HEK293T (cell line): ENCODE measurements around the gene EXOC4.

ENCODE experiments used
- BHLHE40 ChIP-seq: fragments of 450-650 bp; IDR thresholded peaks from 2 replicates; pipeline ENCODE4 v1.6.1; 2016; ENCODE audit warnings: mild to moderate bottlenecking, moderate library complexity, borderline replicate concordance
- CTBP1 ChIP-seq: fragments of 450-650 bp; IDR thresholded peaks from 2 replicates; pipeline ENCODE4 v1.6.1; 2016; ENCODE audit warnings: borderline replicate concordance
- ELF4 ChIP-seq: fragments of 450-650 bp; IDR thresholded peaks from 2 replicates; pipeline ENCODE4 v1.6.1; 2017; ENCODE audit warnings: antibody characterized with exemption
- FOXA1 ChIP-seq: fragments of 450-650 bp; IDR thresholded peaks from 2 replicates; pipeline ENCODE4 v1.6.1; 2016; ENCODE audit warnings: mild to moderate bottlenecking
- FOXK2 ChIP-seq: fragments of 450-650 bp; IDR thresholded peaks from 2 replicates; pipeline ENCODE4 v1.6.1; 2016; ENCODE audit warnings: mild to moderate bottlenecking
- FOXM1 ChIP-seq: fragments of 450-650 bp; IDR thresholded peaks from 2 replicates; pipeline ENCODE4 v1.6.1; 2017; ENCODE audit warnings: mild to moderate bottlenecking, borderline replicate concordance
- HDGF ChIP-seq: fragments of 450-650 bp; IDR thresholded peaks from 2 replicates; pipeline ENCODE4 v1.6.1; 2017; ENCODE audit warnings: antibody characterized with exemption, borderline replicate concordance
- L3MBTL2 ChIP-seq: fragments of 450-650 bp; conservative IDR thresholded peaks from 2 replicates; pipeline ENCODE4 v1.6.1; 2016; ENCODE audit warnings: mild to moderate bottlenecking
- LEF1 ChIP-seq: fragments of 450-650 bp; IDR thresholded peaks from 2 replicates; pipeline ENCODE4 v1.6.1; 2017; ENCODE audit warnings: mild to moderate bottlenecking, borderline replicate concordance
- NFRKB ChIP-seq: fragments of 450-650 bp; IDR thresholded peaks from 2 replicates; pipeline ENCODE4 v1.6.1; 2016; ENCODE audit warnings: mild to moderate bottlenecking, moderate library complexity
- SP1 ChIP-seq: fragments of 450-650 bp; IDR thresholded peaks from 2 replicates; pipeline ENCODE4 v1.6.1; 2017
- SUZ12 ChIP-seq: fragments of 450-650 bp; IDR thresholded peaks from 2 replicates; pipeline ENCODE4 v1.6.1; 2016; ENCODE audit warnings: mild to moderate bottlenecking
- TARDBP ChIP-seq: fragments of 450-650 bp; IDR thresholded peaks from 2 replicates; pipeline ENCODE4 v1.6.1; 2016
- TF ChIP-seq, protein P1 (sequence below): fragments of 450-650 bp; IDR thresholded peaks from 2 replicates; pipeline ENCODE4 v1.6.1; 2016

DNA sequence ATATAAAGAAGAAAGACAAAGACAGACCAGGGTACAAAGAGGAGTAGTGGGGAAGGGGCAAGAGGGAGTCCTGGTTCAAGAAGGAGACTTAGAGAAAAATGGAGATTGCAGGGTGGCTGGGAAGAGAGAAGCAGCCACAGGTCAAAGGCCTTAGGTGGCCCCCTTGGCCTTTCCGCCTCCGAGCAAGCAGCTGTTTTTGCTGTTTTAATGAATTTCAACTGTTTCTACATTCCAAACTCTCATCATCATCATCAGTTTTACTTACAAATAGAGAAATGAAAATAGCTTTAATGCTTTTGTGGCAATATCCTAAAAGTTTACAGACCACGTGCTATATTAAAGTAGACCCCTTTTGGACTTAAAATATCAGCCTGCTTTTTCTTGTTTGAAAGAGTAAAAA is 399.7 kb downstream of the EXOC4 start:
- TF ChIP-seq NFRKB (no peak), SP1 (no peak), BHLHE40 (no peak), SUZ12 (no peak), L3MBTL2 (no peak), FOXM1 (no peak), ELF4 (no peak), HDGF (no peak), FOXK2 (no peak), FOXA1 (no peak), TARDBP (no peak), LEF1 (no peak), CTBP1 (no peak)
- TF ChIP-seq, protein P1, sequence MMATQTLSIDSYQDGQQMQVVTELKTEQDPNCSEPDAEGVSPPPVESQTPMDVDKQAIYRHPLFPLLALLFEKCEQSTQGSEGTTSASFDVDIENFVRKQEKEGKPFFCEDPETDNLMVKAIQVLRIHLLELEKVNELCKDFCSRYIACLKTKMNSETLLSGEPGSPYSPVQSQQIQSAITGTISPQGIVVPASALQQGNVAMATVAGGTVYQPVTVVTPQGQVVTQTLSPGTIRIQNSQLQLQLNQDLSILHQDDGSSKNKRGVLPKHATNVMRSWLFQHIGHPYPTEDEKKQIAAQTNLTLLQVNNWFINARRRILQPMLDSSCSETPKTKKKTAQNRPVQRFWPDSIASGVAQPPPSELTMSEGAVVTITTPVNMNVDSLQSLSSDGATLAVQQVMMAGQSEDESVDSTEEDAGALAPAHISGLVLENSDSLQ: no peak
